Thyroid gland (tissue), 4 donors: ENCODE measurements around the gene CCDC97. TPM values are rescaled to one million over a fixed set of nuclear protein-coding genes. Genes with fewer than 3 reads are reported as not detected.

ENCODE experiments used
- DNase-seq, 2 donors: peaks; one replicate each; pipeline ENCODE4 v3.0.0-alpha.2; 2019
- H3K27ac ChIP-seq, 3 donors: fragments of 200-600 bp; sonication (generic); 1 replicate in 2 of 3; 2 replicates in 1 of 3; pipeline ENCODE4 v1.5.1; 2016 to 2019; ENCODE audit warnings: mild to moderate bottlenecking in 1 of 3, moderate library complexity in 1 of 3
- H3K27me3 ChIP-seq: fragments of 200-600 bp; sonication (generic); one replicate; pipeline ENCODE4 v1.5.1; 2019
- H3K36me3 ChIP-seq, 2 donors: fragments of 200-600 bp; sonication (generic); one replicate each; pipeline ENCODE4 v1.5.1; 2016 to 2019
- H3K4me1 ChIP-seq, 2 donors: fragments of 200-600 bp; sonication (generic); one replicate each; pipeline ENCODE4 v1.5.1; 2017 to 2019
- H3K4me3 ChIP-seq, 3 donors: fragments of 200-600 bp; sonication (generic); replicated peaks in 1 of 3; 1 replicate in 2 of 3; 2 replicates in 1 of 3; pipeline ENCODE4 v1.5.1; 2016; ENCODE audit warnings: mild to moderate bottlenecking in 1 of 3
- H3K9me3 ChIP-seq: fragments of 200-600 bp; sonication (generic); one replicate; pipeline ENCODE4 v1.5.1; 2017
- POLR2A ChIP-seq, 2 donors: fragments of 450-650 bp; IDR thresholded peaks; one replicate each; pipeline ENCODE4 v1.6.1; 2017; ENCODE audit warnings: antibody characterized with exemption in 2 of 2, mild to moderate bottlenecking in 2 of 2, moderate library complexity in 1 of 2
- WGBS, 2 donors: methylation state at CpG; one replicate each; pipeline ENCODE4 v1.1.5; 2017; 5-methylcytosine and 5-hydroxymethylcytosine counted together
- intact Hi-C: fragments of 100-400 bp; cut with DNase I; formaldehyde crosslinking; loops from one replicate; pipeline ENCODE4 v1.15.1; 2023
- total RNA-seq, 4 donors: library from RNA; depleted of rRNA; stranded (reverse); fragments of >200 nt; gene quantifications; one replicate each; pipeline ENCODE4 v1.2.3, GENCODE V29; 2016
- TF ChIP-seq, protein P1 (sequence below), 6 experiments: fragments of 200-600 bp in 3 of 6; fragments of 450-650 bp in 3 of 6; sonication (generic) in 3 of 6; IDR thresholded peaks; one replicate each; pipeline ENCODE4 v1.5.1; 2016 to 2019; ENCODE audit warnings: antibody characterized with exemption in 6 of 6, mild to moderate bottlenecking in 2 of 6, inconsistent platforms in 1 of 6, moderate library complexity in 1 of 6

CCDC97 gene
- total RNA-seq, 4 donors from 2014 or later = 10.6 to 22.0 (median 19.3) TPM

DNA sequence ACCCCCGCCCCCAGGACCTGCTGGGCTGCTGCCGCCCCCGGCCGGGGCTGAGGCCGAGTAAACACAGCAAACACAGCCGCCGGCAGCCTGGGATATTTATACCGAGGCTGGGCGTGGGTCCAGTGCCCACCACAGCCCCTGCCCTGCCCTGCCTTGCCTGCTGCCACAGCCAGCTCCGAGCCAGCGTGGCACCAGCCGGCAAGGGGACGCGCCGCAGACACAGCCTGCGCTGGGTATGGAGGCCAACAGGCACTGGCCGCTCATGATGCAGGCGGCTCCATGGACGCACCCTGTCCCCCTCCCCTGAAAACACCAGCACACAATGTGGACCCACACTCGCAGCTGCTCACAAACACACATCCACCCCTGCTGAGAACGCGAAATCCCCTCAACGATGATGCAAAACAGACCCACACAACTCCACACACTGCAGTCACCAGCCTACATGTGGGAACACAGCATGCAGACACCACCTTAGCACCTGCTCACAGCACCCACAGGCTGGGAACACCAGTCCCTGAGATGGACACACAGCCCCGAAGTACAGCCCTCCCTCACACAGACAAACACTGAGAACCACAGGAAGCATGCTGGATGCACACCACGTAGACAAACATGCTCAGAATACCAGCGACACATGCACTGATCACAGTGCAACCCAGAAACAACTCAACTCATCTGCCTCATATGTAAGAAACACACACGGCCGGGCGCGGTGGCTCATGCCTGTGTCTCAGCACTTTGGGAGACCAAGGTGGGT, 16.2 kb downstream of the CCDC97 start:
- Histone ChIP-seq H3K27me3 (no peaks in the 10 kb centered on the region), H3K27ac (peak overlapping the region; percentile 18 to 85 (median 76)), H3K4me1 (peaks cover 36 to 71% of the 10 kb centered on the region in 2 donors), H3K36me3 (no peaks in the 10 kb centered on the region), H3K9me3 (no peaks in the 10 kb centered on the region), H3K4me3 (peak overlapping the region in 1 of 3 donors; percentile 19)
- TF ChIP-seq, protein P1, sequence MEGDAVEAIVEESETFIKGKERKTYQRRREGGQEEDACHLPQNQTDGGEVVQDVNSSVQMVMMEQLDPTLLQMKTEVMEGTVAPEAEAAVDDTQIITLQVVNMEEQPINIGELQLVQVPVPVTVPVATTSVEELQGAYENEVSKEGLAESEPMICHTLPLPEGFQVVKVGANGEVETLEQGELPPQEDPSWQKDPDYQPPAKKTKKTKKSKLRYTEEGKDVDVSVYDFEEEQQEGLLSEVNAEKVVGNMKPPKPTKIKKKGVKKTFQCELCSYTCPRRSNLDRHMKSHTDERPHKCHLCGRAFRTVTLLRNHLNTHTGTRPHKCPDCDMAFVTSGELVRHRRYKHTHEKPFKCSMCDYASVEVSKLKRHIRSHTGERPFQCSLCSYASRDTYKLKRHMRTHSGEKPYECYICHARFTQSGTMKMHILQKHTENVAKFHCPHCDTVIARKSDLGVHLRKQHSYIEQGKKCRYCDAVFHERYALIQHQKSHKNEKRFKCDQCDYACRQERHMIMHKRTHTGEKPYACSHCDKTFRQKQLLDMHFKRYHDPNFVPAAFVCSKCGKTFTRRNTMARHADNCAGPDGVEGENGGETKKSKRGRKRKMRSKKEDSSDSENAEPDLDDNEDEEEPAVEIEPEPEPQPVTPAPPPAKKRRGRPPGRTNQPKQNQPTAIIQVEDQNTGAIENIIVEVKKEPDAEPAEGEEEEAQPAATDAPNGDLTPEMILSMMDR (IDR thresholded peaks at IDR 0.05) = no peak
- intact Hi-C loops = no loop called here
- peak in 1 of 2 donors; percentile 27 for DNase-seq
- WGBS, 2 donors = 29 to 44% methylated on average over 11 to 23 of the region's 30 CpGs

DNA sequence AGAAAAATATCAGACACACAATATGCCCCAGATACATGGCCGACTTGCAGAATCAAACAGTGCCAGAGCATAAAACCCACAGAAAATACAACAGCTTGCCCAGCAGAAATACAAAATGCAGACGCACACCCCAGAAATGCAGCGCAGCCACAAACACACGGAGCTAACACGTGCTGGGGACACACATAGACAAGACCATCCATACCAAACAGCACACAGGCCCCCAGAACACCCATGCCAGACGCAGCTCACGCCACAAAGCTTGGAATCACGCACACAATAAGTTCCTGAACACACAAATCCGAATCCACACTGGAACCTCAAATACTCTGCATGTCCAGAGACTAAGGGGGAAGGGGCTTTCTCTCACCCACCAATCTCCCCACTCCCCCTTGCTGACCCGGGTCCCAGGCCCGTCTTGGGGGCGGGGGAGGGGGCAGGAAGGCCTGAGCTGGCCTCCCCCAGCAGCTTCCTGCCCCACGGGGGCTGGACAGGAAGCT, 17.2 kb downstream of the CCDC97 start:
- H3K4me1 ChIP-seq = peaks cover 36 to 61% of the 10 kb centered on the region in 2 donors
- intact Hi-C loops = no loop called here
- H3K36me3 ChIP-seq = no peaks in the 10 kb centered on the region
- TF ChIP-seq, protein P1 (IDR thresholded peaks at IDR 0.05) = no peak
- TF ChIP-seq POLR2A (IDR thresholded peaks at IDR 0.05) = no peak
- WGBS, 2 donors = 40 to 57% methylated on average over 8 to 10 of the region's 13 CpGs
- no peak for DNase-seq
- H3K9me3 ChIP-seq = no peaks in the 10 kb centered on the region
- H3K27ac ChIP-seq = peak overlapping the region; percentile 20 to 72 (median 62)
- peak overlapping the region in 1 of 3 donors; percentile 28 for H3K4me3 ChIP-seq
- no peaks in the 10 kb centered on the region for H3K27me3 ChIP-seq

DNA sequence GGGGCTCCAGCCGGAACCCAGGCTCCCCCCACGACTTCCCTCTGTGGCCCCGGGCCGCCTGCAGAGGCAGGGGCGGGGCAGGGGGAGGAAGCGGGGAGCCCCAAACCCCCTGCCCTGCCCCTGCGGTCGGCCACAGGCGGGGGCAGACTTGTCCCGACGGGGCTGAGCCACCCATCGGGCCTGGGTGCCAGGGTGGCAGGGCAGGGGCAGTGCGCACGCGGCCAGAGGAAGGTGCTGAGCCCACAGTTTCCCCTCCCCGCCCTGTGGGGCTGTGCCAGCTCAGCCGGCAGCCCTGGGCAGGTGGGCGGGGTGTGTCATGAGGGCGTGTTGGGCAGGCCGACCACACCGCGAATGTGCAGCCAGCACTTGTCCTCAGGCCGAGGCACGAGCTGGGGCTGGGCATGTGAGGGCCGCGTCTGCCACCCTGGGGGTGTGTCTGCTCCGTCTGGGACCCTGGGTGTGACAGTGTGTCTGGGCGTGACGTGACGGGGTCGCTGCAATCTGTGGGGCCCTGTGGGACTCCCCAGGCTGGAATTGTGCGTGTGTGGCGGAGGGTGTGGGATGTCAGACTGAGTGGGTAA, 17.7 kb downstream of the CCDC97 start:
- Histone ChIP-seq H3K27me3 (no peaks in the 10 kb centered on the region), H3K4me1 (peaks cover 36 to 57% of the 10 kb centered on the region in 2 donors), H3K9me3 (no peaks in the 10 kb centered on the region), H3K27ac (peak overlapping the region; percentile 20 to 72 (median 62)), H3K36me3 (no peaks in the 10 kb centered on the region), H3K4me3 (peak overlapping the region in 1 of 3 donors; percentile 28)
- 20 to 46% methylated on average over 1 to 13 of the region's 33 CpGs for WGBS, 2 donors
- TF ChIP-seq, protein P1 (IDR thresholded peaks at IDR 0.05) = no peak
- peak in 1 of 2 donors; percentile 47 for TF ChIP-seq POLR2A (IDR thresholded peaks at IDR 0.05)
- DNase-seq = peak; percentile 79
- intact Hi-C loops = no loop called here

DNA sequence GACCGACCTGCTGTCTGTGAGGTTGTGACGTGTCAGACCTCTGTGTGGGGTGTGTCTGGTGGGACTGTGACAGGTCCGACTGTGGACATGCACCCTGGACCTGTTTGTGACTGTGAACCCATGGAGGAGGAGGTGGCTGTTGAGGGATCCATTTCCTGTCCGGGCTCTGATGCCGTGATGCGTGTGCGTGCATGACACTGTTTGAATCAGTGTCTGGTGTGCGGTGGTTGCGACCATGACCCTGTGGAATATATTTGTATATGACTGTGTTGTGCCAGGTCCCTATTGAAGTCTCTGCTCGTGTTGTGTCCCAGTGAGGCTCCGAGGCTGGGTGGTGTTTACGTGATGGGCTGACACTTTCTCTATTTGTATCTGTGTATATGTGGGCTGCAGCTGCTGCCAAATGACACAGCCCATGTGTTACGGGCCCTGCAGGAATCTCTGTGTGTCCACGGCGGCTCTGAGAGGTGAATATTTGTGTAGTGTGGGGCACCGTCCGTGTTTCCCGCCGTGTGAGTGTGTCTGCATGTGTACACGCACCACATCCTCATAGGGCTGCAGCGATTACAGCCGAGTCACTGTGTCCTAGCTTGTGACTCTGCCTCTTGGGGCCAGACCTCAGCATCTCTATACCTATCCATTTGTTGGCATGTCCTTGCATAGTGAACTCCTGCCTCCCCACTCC, 18.3 kb downstream of the CCDC97 start:
- TF ChIP-seq POLR2A (IDR thresholded peaks at IDR 0.05) = no peak
- TF ChIP-seq, protein P1 (IDR thresholded peaks at IDR 0.05) = no peak
- H3K4me3 ChIP-seq = peak overlapping the region in 1 of 3 donors; percentile 28
- peaks cover 36 to 52% of the 10 kb centered on the region in 2 donors for H3K4me1 ChIP-seq
- no peaks in the 10 kb centered on the region for H3K27me3 ChIP-seq
- no peak for DNase-seq
- intact Hi-C loops = no loop called here
- WGBS, 2 donors = 57 to 72% methylated on average over 20 to 22 of the region's 22 CpGs
- peak overlapping the region; percentile 4 to 72 (median 62) for H3K27ac ChIP-seq
- no peaks in the 10 kb centered on the region for H3K9me3 ChIP-seq
- no peaks in the 10 kb centered on the region for H3K36me3 ChIP-seq
